Astrocyte of the spinal cord (primary cell): ENCODE measurements around the gene MCHR2.
"Not testable (repeated sequence)": the region's sequence is repeated elsewhere in the genome, so short reads cannot be mapped to it uniquely, and the experiment has no call there.

Experiments used
- DNase-seq: peaks from one replicate; pipeline ENCODE4 v3.0.0; 2011; ENCODE audit warnings: low read depth, low spot score
- H3K4me3 ChIP-seq: 2 replicates; pipeline ENCODE4 v1.5.1; 2011; ENCODE audit warnings: low read depth, mild to moderate bottlenecking, low read length, moderate library complexity
- CTCF ChIP-seq: IDR thresholded peaks from 2 replicates; pipeline ENCODE4 v1.5.1; 2012; ENCODE audit warnings: low read depth, mild to moderate bottlenecking, low read length, inconsistent platforms
- in situ Hi-C: cut with HindIII; loops from 2 replicates; pipeline ENCODE4 v1.10.0; 2017; ENCODE audit warnings: low sequenced_read_pairs

The MCHR2 gene, protein sequence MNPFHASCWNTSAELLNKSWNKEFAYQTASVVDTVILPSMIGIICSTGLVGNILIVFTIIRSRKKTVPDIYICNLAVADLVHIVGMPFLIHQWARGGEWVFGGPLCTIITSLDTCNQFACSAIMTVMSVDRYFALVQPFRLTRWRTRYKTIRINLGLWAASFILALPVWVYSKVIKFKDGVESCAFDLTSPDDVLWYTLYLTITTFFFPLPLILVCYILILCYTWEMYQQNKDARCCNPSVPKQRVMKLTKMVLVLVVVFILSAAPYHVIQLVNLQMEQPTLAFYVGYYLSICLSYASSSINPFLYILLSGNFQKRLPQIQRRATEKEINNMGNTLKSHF

DNA sequence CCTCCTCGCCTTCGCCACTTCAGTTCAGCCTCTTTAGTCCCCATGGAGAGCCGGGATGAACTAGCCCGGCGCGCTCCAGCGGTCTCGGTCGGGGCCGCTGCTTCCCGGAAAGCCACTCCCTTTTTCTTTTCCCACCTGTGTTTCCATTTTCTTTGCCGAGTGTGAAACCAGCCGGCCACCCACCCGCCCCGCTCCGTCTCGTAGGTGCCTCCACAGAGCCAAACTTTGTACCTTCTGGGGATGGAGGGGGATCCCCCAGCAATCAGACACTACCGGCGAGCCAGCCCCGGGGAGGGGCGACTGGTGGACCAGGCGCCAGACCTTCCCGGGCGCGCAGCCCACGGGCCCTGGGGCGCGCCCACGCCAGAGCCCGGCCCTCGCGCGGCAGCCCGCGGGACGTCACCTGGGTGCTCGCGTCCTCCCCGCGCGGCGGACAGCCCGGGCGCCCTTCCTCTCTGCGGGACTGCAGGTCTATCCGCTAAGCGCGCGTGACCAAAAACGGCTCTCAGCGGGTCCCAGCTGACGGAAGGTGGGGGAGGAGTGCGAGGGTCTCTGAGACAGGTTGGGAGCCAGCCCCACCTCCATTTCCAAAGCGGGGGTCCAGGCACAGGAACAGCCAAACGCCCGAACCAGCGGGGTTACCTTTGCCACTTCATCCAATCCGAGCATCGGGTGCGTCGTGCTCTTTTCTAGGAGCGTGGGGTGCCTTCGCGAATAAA lies at the start of gene MCHR2:
MCHR2 (minus strand) TSS at position 691 of the 719 bp plus-strand sequence. CDS start 38,076 bp downstream, outside the sequence.
- TF ChIP-seq CTCF = no peak
- in situ Hi-C loops = no loop called here
- no peak for DNase-seq
- peak within 1 kb of the TSS; percentile 22 for H3K4me3 ChIP-seq

GRCh38 chr6:100038546-100038945 lies 44.5 kb upstream of the MCHR2 start:
- DNase-seq, H3K4me3 ChIP-seq, in situ Hi-C loops: not testable (repeated sequence)

GRCh38 chr6:100035873-100036653 lies 42.0 kb upstream of the MCHR2 start:
- no peak for TF ChIP-seq CTCF
- DNase-seq = no peak
- no peak overlapping the region for H3K4me3 ChIP-seq
- in situ Hi-C loops = no loop called here

DNA sequence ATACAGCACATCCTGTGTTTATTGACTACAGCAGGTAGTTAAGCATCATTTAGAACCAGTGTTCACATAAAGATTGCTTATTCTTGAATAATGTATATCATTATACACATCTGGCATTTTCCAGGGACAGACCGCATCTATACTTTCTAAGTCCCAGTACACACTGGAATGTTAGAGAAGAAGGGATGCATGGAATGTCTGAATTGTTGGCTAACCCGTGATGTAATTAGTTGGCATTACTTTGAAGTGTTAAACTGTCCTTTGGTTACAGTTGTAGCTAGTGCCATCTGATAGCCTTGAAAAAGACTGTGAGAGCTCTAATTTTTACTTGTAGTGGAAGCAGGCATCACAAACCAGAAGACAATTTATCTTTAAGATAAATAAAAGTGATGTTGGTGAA lies 29.8 kb upstream of the MCHR2 start:
- TF ChIP-seq CTCF = no peak
- H3K4me3 ChIP-seq = no peak overlapping the region
- in situ Hi-C loops = no loop called here
- no peak for DNase-seq

GRCh38 chr6:100022847-100023246 lies 28.8 kb upstream of the MCHR2 start:
- no peak for DNase-seq
- H3K4me3 ChIP-seq = no peak overlapping the region
- in situ Hi-C loops = no loop called here
- TF ChIP-seq CTCF = no peak

GRCh38 chr6:100008857-100009256 lies 14.8 kb upstream of the MCHR2 start:
- DNase-seq = no peak
- no peak overlapping the region for H3K4me3 ChIP-seq
- in situ Hi-C loops = no loop called here
- TF ChIP-seq CTCF = no peak

- TF ChIP-seq CTCF = peak; percentile 95
- no peak overlapping the region for H3K4me3 ChIP-seq
- in situ Hi-C loops = no loop called here
- peak; percentile 59 for DNase-seq
Observed at GRCh38 chr6:100001915-100002388, 7.9 kb upstream of the MCHR2 start.
